HuH-7.5 (cell line): Measurements from ENCODE around the gene ANKRD30B.
"Not testable (repeated sequence)": the region's sequence is repeated elsewhere in the genome, so short reads cannot be mapped to it uniquely, and the experiment has no call there.

Source experiments
- DNase-seq: peaks from one replicate; pipeline ENCODE4 v3.0.0; 2011; ENCODE audit warnings: low spot score

Gene ANKRD30B

DNA sequence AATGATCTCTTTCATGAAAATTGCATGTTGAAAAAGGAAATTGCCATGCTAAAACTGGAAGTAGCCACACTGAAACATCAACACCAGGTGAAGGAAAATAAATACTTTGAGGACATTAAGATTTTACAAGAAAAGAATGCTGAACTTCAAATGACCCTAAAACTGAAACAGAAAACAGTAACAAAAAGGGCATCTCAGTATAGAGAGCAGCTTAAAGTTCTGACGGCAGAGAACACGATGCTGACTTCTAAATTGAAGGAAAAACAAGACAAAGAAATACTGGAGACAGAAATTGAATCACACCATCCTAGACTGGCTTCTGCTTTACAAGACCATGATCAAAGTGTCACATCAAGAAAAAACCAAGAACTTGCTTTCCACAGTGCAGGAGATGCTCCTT is 103.6 kb downstream of the ANKRD30B start:
- DNase-seq, result not testable (repeated sequence)

DNA sequence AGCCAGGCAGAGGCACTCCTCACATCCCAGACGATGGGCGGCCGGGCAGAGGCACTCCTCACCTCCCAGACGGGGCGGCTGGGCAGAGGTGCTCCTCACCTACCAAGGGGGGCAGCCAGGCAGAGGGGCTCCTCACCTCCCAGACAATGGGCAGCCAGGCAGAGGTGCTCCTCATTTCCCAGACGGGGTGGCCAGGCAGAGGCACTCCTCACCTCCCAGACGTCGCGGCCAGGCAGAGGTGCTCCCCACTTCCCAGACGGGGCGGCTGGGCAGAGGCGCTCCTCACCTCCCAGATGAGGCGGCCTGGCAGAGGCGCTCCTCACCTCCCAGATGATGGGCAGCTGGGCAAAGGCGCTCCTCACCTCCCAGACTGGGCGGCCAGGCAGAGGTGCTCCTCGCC is 107.7 kb downstream of the ANKRD30B start:
- not testable (repeated sequence) for DNase-seq

DNA sequence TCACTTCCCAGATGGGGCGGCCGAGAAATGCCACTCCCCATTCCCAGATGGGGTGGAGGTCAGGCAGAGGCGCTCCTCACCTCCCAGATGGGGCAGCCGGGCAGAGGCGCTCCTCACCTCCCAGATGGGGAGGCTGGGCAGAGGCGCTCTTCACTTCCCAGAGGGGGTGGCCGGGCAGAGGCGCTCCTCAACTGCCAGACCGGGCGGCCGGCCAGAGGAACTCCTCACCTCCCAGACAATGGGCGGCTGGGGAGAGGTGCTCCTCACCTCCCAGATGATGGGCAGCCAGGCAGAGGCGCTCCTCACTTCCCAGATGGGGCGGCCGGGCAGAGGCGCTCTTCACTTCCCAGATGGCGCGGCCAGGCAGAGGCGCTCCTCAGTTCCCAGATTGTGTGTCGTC is 108.3 kb downstream of the ANKRD30B start:
- DNase-seq, result not testable (repeated sequence)

DNA sequence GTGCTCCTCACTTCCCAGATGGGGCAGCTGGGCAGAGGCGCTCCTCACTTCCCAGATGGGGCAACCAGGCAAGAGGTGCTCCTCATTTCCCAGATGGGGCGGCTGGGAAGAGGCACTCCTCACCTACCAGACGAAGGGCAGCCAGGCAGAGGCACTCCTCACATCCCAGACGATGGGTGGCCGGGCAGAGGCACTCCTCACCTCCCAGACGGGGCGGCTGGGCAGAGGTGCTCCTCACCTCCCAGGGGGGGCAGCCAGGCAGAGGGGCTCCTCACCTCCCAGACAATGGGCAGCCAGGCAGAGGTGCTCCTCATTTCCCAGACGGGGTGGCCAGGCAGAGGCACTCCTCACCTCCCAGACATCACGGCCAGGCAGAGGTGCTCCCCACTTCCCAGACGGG is 110.5 kb downstream of the ANKRD30B start:
- not testable (repeated sequence) for DNase-seq

DNA sequence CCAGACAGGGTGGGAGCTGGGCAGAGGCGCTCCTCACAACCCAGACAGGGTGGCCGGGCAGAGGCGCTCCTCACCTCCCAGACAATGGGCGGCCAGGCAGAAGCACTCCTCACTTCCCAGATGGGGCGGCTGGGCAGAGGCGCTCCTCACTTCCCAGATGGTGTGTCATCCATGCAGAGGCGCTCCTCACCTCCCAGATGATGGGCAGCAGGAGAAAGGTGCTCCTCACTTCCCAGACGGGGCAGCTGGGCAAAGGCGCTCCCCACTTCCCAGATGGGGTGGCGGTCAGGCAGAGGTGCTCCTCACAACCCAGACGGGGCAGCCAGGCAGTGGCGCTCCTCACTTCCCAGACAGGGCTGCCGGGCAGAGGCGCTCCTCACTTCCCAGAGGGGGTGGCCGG is 112.0 kb downstream of the ANKRD30B start:
- DNase-seq, result not testable (repeated sequence)

DNA sequence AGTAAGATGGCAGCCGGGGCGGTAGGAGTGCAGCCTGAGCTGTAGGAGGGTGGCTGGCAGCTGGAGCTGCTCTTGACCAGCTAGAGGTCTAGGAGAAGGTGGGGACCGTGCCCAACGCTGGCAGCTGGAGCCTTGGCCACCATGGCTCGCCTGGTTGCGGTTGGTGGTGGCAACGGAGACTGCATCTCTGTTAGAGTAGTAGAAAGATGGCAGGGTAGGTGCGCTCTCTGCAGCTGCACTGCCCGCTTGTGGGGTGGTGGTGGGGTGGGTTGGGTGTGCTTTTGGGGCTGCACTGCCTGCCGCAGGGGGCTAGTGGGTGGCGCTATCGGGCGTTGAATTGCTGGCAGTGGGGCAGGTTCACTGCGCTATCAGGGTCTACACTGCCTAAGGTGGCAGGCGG is 118.5 kb downstream of the ANKRD30B start:
- not testable (repeated sequence) for DNase-seq

DNA sequence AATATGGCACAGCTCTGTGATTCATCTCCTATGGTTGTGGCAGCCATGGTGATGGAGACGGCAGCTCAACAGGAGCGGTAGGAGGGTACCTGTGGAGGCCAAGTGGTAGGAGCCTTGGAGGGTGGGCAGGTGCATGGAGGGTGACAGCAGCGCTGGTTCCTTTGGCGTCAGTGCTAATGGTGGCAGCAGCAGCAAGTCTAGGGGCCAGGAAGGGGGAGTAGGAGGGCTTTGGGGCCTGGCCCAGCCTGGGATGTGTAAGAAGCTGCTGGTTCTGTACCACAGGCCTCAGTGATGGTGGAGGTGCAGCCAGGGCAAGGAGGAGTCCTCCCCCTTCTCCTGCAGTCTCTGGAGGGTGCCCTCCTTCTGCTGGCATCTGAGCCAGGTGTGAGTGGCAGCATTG is 120.0 kb downstream of the ANKRD30B start:
- DNase-seq, result not testable (repeated sequence)

DNA sequence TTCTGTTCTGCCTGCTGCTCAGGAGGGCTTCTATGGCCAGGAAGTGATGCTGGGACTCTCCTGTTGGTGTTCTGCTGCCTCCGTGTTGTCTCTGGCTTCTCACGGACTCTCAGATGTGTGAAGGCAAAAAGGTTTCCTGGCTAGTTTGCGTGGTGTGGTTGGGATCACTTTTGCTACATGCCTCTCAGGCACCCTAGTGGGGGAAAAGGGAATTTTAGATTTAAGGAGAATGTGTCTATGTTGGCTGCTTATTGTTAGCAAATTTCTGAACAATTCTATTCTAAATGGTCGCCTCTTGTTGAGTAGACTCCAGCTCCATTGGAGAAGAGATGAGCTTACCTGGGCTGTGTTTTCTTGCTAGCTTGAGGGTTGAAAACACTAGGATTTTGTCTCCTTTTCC is 120.9 kb downstream of the ANKRD30B start:
- not testable (repeated sequence) for DNase-seq

DNA sequence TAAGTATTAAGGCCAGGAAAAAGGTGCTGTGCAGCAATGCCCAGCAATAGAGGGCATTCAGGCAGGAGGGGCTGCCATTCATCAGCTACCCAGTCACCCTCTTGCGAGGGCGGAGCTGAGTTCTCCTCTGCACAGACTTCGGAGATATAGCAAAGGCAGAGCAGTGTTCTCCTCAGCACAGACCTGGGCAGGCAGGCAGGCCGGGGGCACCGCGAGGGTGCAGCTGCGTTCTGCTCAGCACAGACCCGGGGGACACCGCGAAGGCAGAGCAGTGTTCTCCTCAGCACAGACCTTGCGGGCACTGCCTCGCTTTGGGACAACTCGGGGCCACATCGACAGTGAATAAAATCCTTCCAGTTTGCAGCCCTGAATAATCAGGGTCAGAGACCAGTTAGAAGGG is 130.9 kb downstream of the ANKRD30B start:
- DNase-seq, result not testable (repeated sequence)

DNA sequence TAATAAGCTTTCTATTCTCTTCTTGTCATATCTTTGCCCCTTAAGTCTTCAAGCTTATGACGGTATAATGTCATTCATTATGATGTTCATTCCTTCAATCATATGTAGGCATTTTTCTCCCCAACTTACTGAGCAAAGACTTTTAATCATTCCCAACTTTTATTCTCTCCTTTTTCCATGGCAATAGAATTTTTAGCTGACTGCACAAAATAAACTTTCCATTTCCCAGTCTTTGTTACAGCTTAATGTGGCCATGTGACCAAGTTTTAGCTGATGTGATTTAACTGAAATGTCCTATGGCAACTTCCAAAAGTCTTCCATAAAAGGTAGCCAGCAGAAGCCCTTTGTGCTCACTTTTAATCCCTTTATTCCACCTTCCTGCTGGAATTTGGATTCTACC is 152.5 kb downstream of the ANKRD30B start:
- DNase-seq, result no peak
